Smooth muscle cell (in vitro differentiated cells): ENCODE results near the gene ATP5MG. TPM values are rescaled to one million over a fixed set of nuclear protein-coding genes. Genes with fewer than 3 reads are reported as not detected.

ENCODE experiments used
- DNase-seq: peaks from one replicate; lab custom pipeline; 2025; ENCODE audit not compliant: unreplicated experiment; lab: John Stamatoyannopoulos, UW
- H2AFZ ChIP-seq: fragments of 200-600 bp; sonication (generic); 2 replicates; pipeline ENCODE4 v1.6.0; 2016; ENCODE audit warnings: antibody characterized with exemption, low read depth, mild to moderate bottlenecking
- H3F3A ChIP-seq: fragments of 200-600 bp; sonication (generic); 2 replicates; pipeline ENCODE4 v1.6.0; 2017; ENCODE audit warnings: antibody characterized with exemption, low read depth
- H3K27ac ChIP-seq: fragments of 200-600 bp; sonication (generic); 2 replicates; pipeline ENCODE4 v1.5.1; 2016; ENCODE audit warnings: low read depth, mild to moderate bottlenecking
- H3K27me3 ChIP-seq: fragments of 200-600 bp; sonication (generic); 2 replicates; pipeline ENCODE4 v1.6.1; 2016; ENCODE audit warnings: low read depth, mild to moderate bottlenecking
- H3K36me3 ChIP-seq: fragments of 200-600 bp; sonication (generic); 2 replicates; pipeline ENCODE4 v1.5.1; 2016; ENCODE audit warnings: low read depth
- H3K4me1 ChIP-seq: fragments of 200-600 bp; sonication (generic); 2 replicates; pipeline ENCODE4 v1.5.1; 2016; ENCODE audit warnings: low read depth
- H3K4me2 ChIP-seq: fragments of 200-600 bp; sonication (generic); 2 replicates; pipeline ENCODE4 v1.6.0; 2016; ENCODE audit warnings: mild to moderate bottlenecking
- H3K4me3 ChIP-seq: fragments of 200-600 bp; sonication (generic); 2 replicates; pipeline ENCODE4 v1.5.1; 2016; ENCODE audit warnings: mild to moderate bottlenecking
- H3K79me2 ChIP-seq: fragments of 200-600 bp; sonication (generic); 2 replicates; pipeline ENCODE4 v1.6.0; 2016; ENCODE audit warnings: low read depth, mild to moderate bottlenecking
- H3K9ac ChIP-seq: fragments of 200-600 bp; sonication (generic); 2 replicates; pipeline ENCODE4 v1.6.0; 2016; ENCODE audit warnings: low read depth
- H3K9me3 ChIP-seq: fragments of 200-600 bp; sonication (generic); replicated peaks from 2 replicates; pipeline ENCODE4 v1.5.1; 2016; ENCODE audit warnings: low read depth
- H4K20me1 ChIP-seq: fragments of 200-600 bp; sonication (generic); 2 replicates; pipeline ENCODE4 v1.6.0; 2016; ENCODE audit warnings: low read depth
- CTCF ChIP-seq: fragments of 200-600 bp; sonication (generic); IDR thresholded peaks from 2 replicates; pipeline ENCODE4 v1.5.1; 2017; ENCODE audit warnings: borderline replicate concordance, mild to moderate bottlenecking, antibody characterized with exemption; ENCODE audit not compliant: insufficient read depth, poor library complexity, severe bottlenecking
- WGBS: methylation state at CpG from one replicate; pipeline ENCODE4 v1.1.7; 2016; ENCODE audit warnings: low lambda C conversion rate; 5-methylcytosine and 5-hydroxymethylcytosine counted together
- polyA plus RNA-seq: library from polyadenylated mRNA; unstranded; fragments of >200 nt; fragmentation: Nextera tagmentation; extraction: Ambion mirVana; gene quantifications from 2 replicates; pipeline ENCODE4 v1.2.1, GENCODE V29; 2016
- total RNA-seq: library from RNA; depleted of rRNA; stranded (reverse); fragments of >200 nt; gene quantifications from 2 replicates; pipeline ENCODE4 v1.2.3, GENCODE V29; 2014

The ATP5MG gene
- total and polyA plus RNA-seq, 2 experiments from 2014 or later: 80.5 to 428 TPM

DNA sequence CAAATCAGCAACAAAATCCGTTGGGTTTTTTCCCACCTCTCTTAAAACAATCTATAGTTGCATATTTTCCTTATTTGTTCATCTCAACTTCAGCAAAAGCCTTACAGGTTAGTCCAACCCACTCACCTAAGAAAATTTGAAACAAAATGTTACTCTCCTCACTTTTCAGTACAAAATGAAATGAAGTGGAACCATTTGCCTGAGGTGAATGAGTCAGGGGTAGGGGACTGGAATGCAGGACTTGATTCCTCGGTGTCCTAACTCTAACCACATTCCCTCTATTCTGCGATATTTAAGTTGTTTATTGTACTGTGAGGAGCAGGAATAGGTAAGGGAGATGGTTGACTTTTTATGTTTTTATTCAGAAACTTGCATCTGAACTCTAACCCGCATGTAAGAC, 16.4 kb downstream of the ATP5MG start:
- Histone ChIP-seq H4K20me1 (peaks cover 7% of the 10 kb centered on the region), H2AFZ (no peak overlapping the region), H3K4me2 (no peak overlapping the region), H3K9me3 (no peaks in the 10 kb centered on the region), H3K79me2 (no peaks in the 10 kb centered on the region), H3K4me3 (no peak overlapping the region), H3K27ac (no peak overlapping the region), H3F3A (peaks cover 17% of the 10 kb centered on the region), H3K27me3 (no peaks in the 10 kb centered on the region), H3K36me3 (no peaks in the 10 kb centered on the region), H3K9ac (no peak overlapping the region), H3K4me1 (no peaks in the 10 kb centered on the region)
- 50% methylated on average over 4 of the region's 4 CpGs for WGBS
- no peak for TF ChIP-seq CTCF
- no peak for DNase-seq

DNA sequence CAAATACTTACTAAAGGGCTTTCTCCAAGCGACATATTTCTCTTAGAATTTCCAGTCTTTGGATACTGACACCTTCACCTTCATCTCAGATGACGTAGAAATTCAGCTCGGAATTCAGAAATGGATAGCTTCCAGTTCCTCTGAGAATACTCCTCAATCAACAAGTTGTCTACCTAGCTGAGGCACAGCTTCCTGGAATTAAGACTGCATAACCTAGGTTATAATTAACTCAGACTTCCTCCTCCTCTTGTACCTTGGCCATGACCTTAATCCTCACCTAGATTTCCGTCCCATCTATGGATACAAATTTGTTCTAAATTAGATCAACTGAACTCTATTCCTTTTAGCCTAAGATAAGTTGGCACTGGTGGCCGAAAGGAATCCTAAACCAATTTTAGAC, 17.4 kb downstream of the ATP5MG start:
- no peaks in the 10 kb centered on the region for H3K4me1 ChIP-seq
- H3K27ac ChIP-seq: no peak overlapping the region
- WGBS: 91% methylated on average over 5 of the region's 5 CpGs
- H3F3A ChIP-seq: peaks cover 17% of the 10 kb centered on the region
- H3K4me3 ChIP-seq: no peak overlapping the region
- H3K9me3 ChIP-seq: no peaks in the 10 kb centered on the region
- no peaks in the 10 kb centered on the region for H3K27me3 ChIP-seq
- no peak for DNase-seq
- H3K36me3 ChIP-seq: no peaks in the 10 kb centered on the region
- H4K20me1 ChIP-seq: peaks cover 7% of the 10 kb centered on the region
- no peak overlapping the region for H2AFZ ChIP-seq
- H3K9ac ChIP-seq: no peak overlapping the region
- TF ChIP-seq CTCF: no peak
- H3K4me2 ChIP-seq: no peak overlapping the region
- no peaks in the 10 kb centered on the region for H3K79me2 ChIP-seq

GRCh38 chr11:118427707-118428106, 26.3 kb downstream of the ATP5MG start:
- H3K4me1 ChIP-seq: no peaks in the 10 kb centered on the region
- H3K9me3 ChIP-seq: no peaks in the 10 kb centered on the region
- H3F3A ChIP-seq: no peaks in the 10 kb centered on the region
- no peak for DNase-seq
- no peak for TF ChIP-seq CTCF
- no peaks in the 10 kb centered on the region for H3K79me2 ChIP-seq
- WGBS: 62% methylated on average over 1 of the region's 1 CpG
- no peak overlapping the region for H3K9ac ChIP-seq
- H3K27me3 ChIP-seq: no peaks in the 10 kb centered on the region
- H3K4me3 ChIP-seq: no peak overlapping the region
- no peak overlapping the region for H3K4me2 ChIP-seq
- no peak overlapping the region for H2AFZ ChIP-seq
- H3K27ac ChIP-seq: no peak overlapping the region
- H3K36me3 ChIP-seq: no peaks in the 10 kb centered on the region
- H4K20me1 ChIP-seq: no peaks in the 10 kb centered on the region

- Histone ChIP-seq H3K9me3 (no peaks in the 10 kb centered on the region), H3K4me3 (no peak overlapping the region), H3K36me3 (no peaks in the 10 kb centered on the region), H3K27me3 (no peaks in the 10 kb centered on the region), H3K4me2 (no peak overlapping the region), H3F3A (no peaks in the 10 kb centered on the region), H3K9ac (no peak overlapping the region), H3K27ac (no peak overlapping the region), H4K20me1 (no peaks in the 10 kb centered on the region), H3K4me1 (peaks cover 13% of the 10 kb centered on the region), H3K79me2 (no peaks in the 10 kb centered on the region), H2AFZ (no peak overlapping the region)
- no peak for TF ChIP-seq CTCF
- DNase-seq: no peak
- 83% methylated on average over 2 of the region's 2 CpGs for WGBS
Measured at GRCh38 chr11:118430956-118431355, 29.6 kb downstream of the ATP5MG start.
